Transverse colon (tissue), 4 donors: ENCODE results near the gene OR2B3. TPM values are rescaled to one million over a fixed set of nuclear protein-coding genes. Genes with fewer than 3 reads are reported as not detected.

Experiments
- DNase-seq: peaks from one replicate; pipeline ENCODE4 v3.0.0-alpha.2; 2019
- H3K27ac ChIP-seq, 4 donors: fragments of 200-600 bp; sonication (generic); 2 replicates each; pipeline ENCODE4 v1.5.1; 2016 to 2018; ENCODE audit warnings: inconsistent platforms in 4 of 4
- H3K27me3 ChIP-seq: fragments of 200-600 bp; sonication (generic); 2 replicates; pipeline ENCODE4 v1.5.1; 2017; ENCODE audit warnings: inconsistent platforms
- H3K36me3 ChIP-seq, 4 donors: fragments of 200-600 bp; sonication (generic); 2 replicates each; pipeline ENCODE4 v1.5.1; 2017 to 2019; ENCODE audit warnings: inconsistent platforms in 4 of 4
- H3K4me1 ChIP-seq, 4 donors: fragments of 200-600 bp; sonication (generic); 2 replicates each; pipeline ENCODE4 v1.5.1; 2017 to 2020; ENCODE audit warnings: inconsistent platforms in 4 of 4
- H3K4me3 ChIP-seq, 4 donors: fragments of 200-600 bp; sonication (generic); 1 replicate in 1 of 4; 2 replicates in 3 of 4; pipeline versions ENCODE4 v1.5.1 to v1.6.1; 2017 to 2019; ENCODE audit warnings: inconsistent platforms in 4 of 4
- H3K9me3 ChIP-seq, 2 donors: fragments of 200-600 bp; sonication (generic); 2 replicates each; pipeline ENCODE4 v1.5.1; 2017 to 2019; ENCODE audit warnings: inconsistent platforms in 2 of 2
- CTCF ChIP-seq, 5 experiments: fragments of 200-600 bp in 3 of 5; fragments of 450-650 bp in 2 of 5; sonication (generic) in 3 of 5; IDR thresholded peaks; 1 replicate in 2 of 5; 2 replicates in 3 of 5; pipeline ENCODE4 v1.5.1; 2016 to 2017; ENCODE audit warnings: antibody characterized with exemption in 5 of 5, inconsistent platforms in 3 of 5, mild to moderate bottlenecking in 2 of 5, moderate library complexity in 1 of 5
- EP300 ChIP-seq: sonication (generic); formaldehyde crosslinking; IDR thresholded peaks from one replicate; pipeline ENCODE4 v1.6.1; 2017; ENCODE audit warnings: antibody characterized with exemption, low read depth
- POLR2A ChIP-seq: fragments of 450-650 bp; IDR thresholded peaks from one replicate; pipeline ENCODE4 v1.6.1; 2016; ENCODE audit warnings: antibody characterized with exemption, mild to moderate bottlenecking, moderate library complexity
- POLR2AphosphoS5 ChIP-seq, 3 donors: sonication (generic); formaldehyde crosslinking; IDR thresholded peaks; one replicate each; pipeline ENCODE4 v1.6.1; 2016; ENCODE audit warnings: antibody characterized with exemption in 3 of 3
- WGBS, 2 donors: methylation state at CpG; one replicate each; pipeline ENCODE4 v1.1.5; 2018; ENCODE audit warnings: low coverage in 1 of 2; 5-methylcytosine and 5-hydroxymethylcytosine counted together
- in situ Hi-C, 4 donors: fragments of 200-750 bp; cut with MboI; loops; one replicate each; pipeline versions ENCODE4 v1.15.0 to v1.15.1; 2017; ENCODE audit warnings: low sequenced_read_pairs in 3 of 4, low pct_ligation_motif_present in 1 of 4, low pct_unique_long_range_greater_than_20kb in 1 of 4
- intact Hi-C: fragments of 100-400 bp; cut with DNase I; formaldehyde crosslinking; loops from one replicate; pipeline ENCODE4 v1.15.1; 2023; ENCODE audit warnings: low total_unique reads
- total RNA-seq, 4 donors: library from RNA; depleted of rRNA; stranded (reverse); fragments of >200 nt; gene quantifications; one replicate each; pipeline ENCODE4 v1.1.0, GENCODE V29; 2016

OR2B3 gene
- total RNA-seq, 4 donors from 2014 or later: not detected

DNA sequence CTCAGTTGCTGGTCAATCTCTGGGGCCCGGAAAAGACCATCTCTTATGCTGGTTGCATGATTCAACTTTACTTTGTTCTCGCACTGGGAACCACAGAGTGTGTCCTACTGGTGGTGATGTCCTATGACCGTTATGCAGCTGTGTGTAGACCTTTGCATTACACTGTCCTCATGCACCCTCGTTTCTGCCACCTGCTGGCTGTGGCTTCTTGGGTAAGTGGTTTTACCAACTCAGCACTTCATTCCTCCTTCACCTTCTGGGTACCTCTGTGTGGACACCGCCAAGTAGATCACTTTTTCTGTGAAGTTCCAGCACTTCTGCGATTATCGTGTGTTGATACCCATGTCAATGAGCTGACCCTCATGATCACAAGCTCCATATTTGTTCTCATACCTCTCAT lies 25.0 kb upstream of the OR2B3 start:
- Histone ChIP-seq H3K27ac (no peak overlapping the region), H3K36me3 (no peaks in the 10 kb centered on the region), H3K9me3 (no peaks in the 10 kb centered on the region), H3K4me3 (no peak overlapping the region), H3K4me1 (no peaks in the 10 kb centered on the region), H3K27me3 (no peaks in the 10 kb centered on the region)
- TF ChIP-seq EP300: no peak
- TF ChIP-seq POLR2AphosphoS5 (IDR thresholded peaks at IDR 0.05): no peak
- no peak for TF ChIP-seq POLR2A
- no peak for TF ChIP-seq CTCF (IDR thresholded peaks at IDR 0.05)
- 73 to 87% methylated on average over 3 to 7 of the region's 7 CpGs for WGBS, 2 donors
- in situ Hi-C loops (no loop called here), intact Hi-C loops (no loop called here)
- DNase-seq: no peak

DNA sequence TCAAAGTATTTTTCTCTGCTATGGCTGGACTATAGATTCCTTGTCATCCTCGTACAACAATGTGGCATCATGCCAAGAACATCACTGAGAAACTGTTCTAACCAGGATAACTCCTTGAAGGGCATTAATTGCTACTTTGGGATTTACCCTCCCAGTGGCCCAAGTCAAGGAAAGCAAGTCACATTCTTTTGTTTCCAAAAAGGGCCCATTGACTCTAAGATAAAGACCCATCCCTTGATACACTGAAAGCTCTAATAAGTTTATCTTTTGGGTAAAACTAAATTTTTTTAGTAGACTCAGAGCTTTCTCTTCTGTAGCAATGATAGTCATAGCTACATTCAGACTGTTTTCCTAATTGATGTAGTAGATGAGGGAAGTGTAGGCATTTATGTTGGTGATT lies 20.6 kb upstream of the OR2B3 start, which contains the start of gene OR2J3:
Gene OR2J3 (plus strand): TSS at position 301 of the 400 bp plus-strand sequence. CDS start 3,833 bp downstream, outside the sequence.
- H3K27ac ChIP-seq: no peak within 1 kb of the TSS
- H3K4me1 ChIP-seq: no peaks in the 10 kb centered on the region
- WGBS, 2 donors: 20% methylated on average over 1 of the region's 1 CpG; no CpG with 5 or more reads in 1 of the 2 donors
- no peak for DNase-seq
- H3K27me3 ChIP-seq: no peaks in the 10 kb centered on the region
- in situ Hi-C loops (no loop called here), intact Hi-C loops (no loop called here)
- H3K36me3 ChIP-seq: no peaks in the 10 kb centered on the region
- H3K9me3 ChIP-seq: no peaks in the 10 kb centered on the region
- no peak for TF ChIP-seq EP300
- no peak for TF ChIP-seq CTCF (IDR thresholded peaks at IDR 0.05)
- no peak for TF ChIP-seq POLR2A
- no peak for TF ChIP-seq POLR2AphosphoS5 (IDR thresholded peaks at IDR 0.05)
- no peak within 1 kb of the TSS for H3K4me3 ChIP-seq

DNA sequence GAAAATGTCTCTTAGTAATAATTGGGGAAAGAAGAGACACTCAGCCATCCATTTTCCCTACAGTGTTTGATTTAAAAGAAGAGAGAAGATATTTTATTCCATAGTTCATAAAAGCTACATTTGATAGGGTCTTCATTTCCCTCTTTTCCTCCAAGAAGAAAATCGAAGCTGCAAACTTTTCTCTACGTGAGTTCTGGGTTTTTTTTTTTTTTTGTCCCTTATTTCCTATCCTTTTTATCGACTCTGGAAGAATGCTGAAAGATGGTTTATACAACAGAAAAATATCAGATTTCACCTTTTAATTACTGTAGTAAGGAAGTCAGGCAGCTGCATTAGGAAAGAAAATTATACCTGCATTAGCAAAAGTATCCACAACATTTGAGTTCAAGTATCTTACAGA lies 12.1 kb upstream of the OR2B3 start, which contains the start of gene OR2J1:
Gene OR2J1 (plus strand): TSS at position 301 of the 400 bp plus-strand sequence. CDS start 1,453 bp downstream, outside the sequence.
- DNase-seq: no peak
- intact Hi-C loops (no loop called here), in situ Hi-C loops (no loop called here)
- Histone ChIP-seq H3K9me3 (no peaks in the 10 kb centered on the region), H3K36me3 (no peaks in the 10 kb centered on the region), H3K4me3 (no peak within 1 kb of the TSS), H3K27ac (no peak within 1 kb of the TSS), H3K4me1 (no peaks in the 10 kb centered on the region), H3K27me3 (no peaks in the 10 kb centered on the region)
- WGBS, 2 donors: 76 to 87% methylated on average over 3 of the region's 3 CpGs
- TF ChIP-seq POLR2AphosphoS5 (IDR thresholded peaks at IDR 0.05) (no peak), POLR2A (no peak), EP300 (no peak), CTCF (IDR thresholded peaks at IDR 0.05) (no peak)

DNA sequence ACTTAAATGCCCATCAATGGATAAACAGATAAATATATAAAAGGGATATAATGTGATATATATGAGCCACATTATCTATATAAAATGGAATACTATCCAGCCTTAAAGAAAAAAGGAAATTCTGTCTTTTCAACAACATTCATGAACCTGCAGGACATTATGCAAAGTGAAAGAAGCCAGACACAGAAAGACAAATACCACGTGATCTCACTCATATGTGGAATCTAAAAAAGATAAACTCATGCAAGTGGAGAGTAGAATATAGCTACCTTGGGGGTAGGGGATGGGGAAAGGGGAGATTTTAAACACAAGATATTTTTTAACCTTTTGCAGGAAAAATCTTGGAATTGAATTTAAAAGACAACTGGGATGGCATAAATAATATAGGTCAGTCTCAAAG lies 10.7 kb upstream of the OR2B3 start:
- intact Hi-C loops: no loop called here
- no peaks in the 10 kb centered on the region for H3K9me3 ChIP-seq
- in situ Hi-C loops: no loop called here
- WGBS, 2 donors: 42 to 53% methylated on average over 1 of the region's 1 CpG
- no peak overlapping the region for H3K27ac ChIP-seq
- no peaks in the 10 kb centered on the region for H3K27me3 ChIP-seq
- H3K4me1 ChIP-seq: no peaks in the 10 kb centered on the region
- H3K4me3 ChIP-seq: no peak overlapping the region
- no peak for DNase-seq
- TF ChIP-seq EP300 (no peak), POLR2A (no peak), POLR2AphosphoS5 (IDR thresholded peaks at IDR 0.05) (no peak), CTCF (IDR thresholded peaks at IDR 0.05) (no peak)
- no peaks in the 10 kb centered on the region for H3K36me3 ChIP-seq
